Brain microvascular endothelial cell (primary cell): ENCODE measurements around the gene TMEM213.

Source experiments
- DNase-seq: peaks from one replicate; pipeline ENCODE4 v3.0.0-alpha.2; 2020
- H3K27ac ChIP-seq: fragments of 250-450 bp; sonication (Bioruptor Pico); 2 replicates; pipeline ENCODE4 v1.5.1; 2020; ENCODE audit warnings: mild to moderate bottlenecking, moderate library complexity
- H3K27me3 ChIP-seq: fragments of 250-450 bp; sonication (Bioruptor Pico); replicated peaks from 2 replicates; pipeline ENCODE4 v1.5.1; 2020; ENCODE audit warnings: mild to moderate bottlenecking
- H3K36me3 ChIP-seq: fragments of 250-450 bp; sonication (Bioruptor Pico); replicated peaks from 2 replicates; pipeline ENCODE4 v1.5.1; 2020; ENCODE audit warnings: mild to moderate bottlenecking
- H3K4me3 ChIP-seq: 2 replicates; pipeline ENCODE4 v1.5.1; 2011; ENCODE audit warnings: low read depth, mild to moderate bottlenecking, control low read depth, low read length, moderate library complexity
- CTCF ChIP-seq: IDR thresholded peaks from 2 replicates; pipeline ENCODE4 v1.5.1; 2011; ENCODE audit warnings: low read depth, mild to moderate bottlenecking, moderate library complexity, low read length, control low read depth, inconsistent platforms; ENCODE audit errors: missing control alignments
- in situ Hi-C: cut with HindIII; loops from 2 replicates; pipeline ENCODE4 v1.10.0; 2017; ENCODE audit warnings: low sequenced_read_pairs, low pct_ligation_motif_present

TMEM213 gene

GRCh38 chr7:138797715-138798320 is at the start of gene TMEM213, which contains the start of gene ATP6V0A4:
Gene TMEM213 (plus strand): TSS chr7:138797994. CDS start chr7:138798105, 111 bp downstream.
Gene ATP6V0A4 (minus strand): TSS chr7:138798196. CDS start chr7:138771247, 26,949 bp downstream.
- no peak for DNase-seq
- in situ Hi-C loops = no loop called here
- H3K27me3 ChIP-seq = peaks cover 3% of the 10 kb centered on the region
- H3K4me3 ChIP-seq = no peak within 1 kb of the TSS
- H3K27ac ChIP-seq = no peak within 1 kb of the TSS
- no peaks in the 10 kb centered on the region for H3K36me3 ChIP-seq
- TF ChIP-seq CTCF = no peak

GRCh38 chr7:138748666-138749065 is 49.1 kb upstream of the TMEM213 start:
- no peak for DNase-seq
- no peak for TF ChIP-seq CTCF
- in situ Hi-C loops = no loop called here

GRCh38 chr7:138749960-138750359 is 47.8 kb upstream of the TMEM213 start:
- no peak overlapping the region for H3K4me3 ChIP-seq
- H3K27ac ChIP-seq = no peak overlapping the region
- no peaks in the 10 kb centered on the region for H3K27me3 ChIP-seq
- no peaks in the 10 kb centered on the region for H3K36me3 ChIP-seq
- in situ Hi-C loops = no loop called here
- TF ChIP-seq CTCF = no peak
- DNase-seq = no peak

More at GRCh38 chr7:138748666-138749065, 49.1 kb upstream of the TMEM213 start:
- H3K4me3 ChIP-seq = no peak overlapping the region
- H3K27me3 ChIP-seq = no peaks in the 10 kb centered on the region
- no peaks in the 10 kb centered on the region for H3K36me3 ChIP-seq
- no peak overlapping the region for H3K27ac ChIP-seq

GRCh38 chr7:138750473-138750872 is 47.3 kb upstream of the TMEM213 start:
- in situ Hi-C loops = no loop called here
- Histone ChIP-seq H3K27me3 (no peaks in the 10 kb centered on the region), H3K36me3 (no peaks in the 10 kb centered on the region), H3K27ac (no peak overlapping the region), H3K4me3 (no peak overlapping the region)
- DNase-seq = no peak
- TF ChIP-seq CTCF = no peak

GRCh38 chr7:138750901-138751464 is 46.8 kb upstream of the TMEM213 start:
- no peak overlapping the region for H3K27ac ChIP-seq
- H3K36me3 ChIP-seq = no peaks in the 10 kb centered on the region
- no peaks in the 10 kb centered on the region for H3K27me3 ChIP-seq
- no peak for TF ChIP-seq CTCF
- no peak for DNase-seq
- H3K4me3 ChIP-seq = no peak overlapping the region
- in situ Hi-C loops = no loop called here
